Prostate gland (tissue), 2 donors: Measurements from ENCODE around the gene C6orf136.

ENCODE experiments used
- CTCF ChIP-seq, 4 experiments: fragments of 200-600 bp in 2 of 4; fragments of 450-650 bp in 2 of 4; sonication (generic) in 2 of 4; IDR thresholded peaks; 1 replicate in 3 of 4; 2 replicates in 1 of 4; pipeline ENCODE4 v1.5.1; 2016 to 2019; ENCODE audit warnings: antibody characterized with exemption in 4 of 4, mild to moderate bottlenecking in 2 of 4, moderate library complexity in 2 of 4
- POLR2A ChIP-seq: fragments of 450-650 bp; IDR thresholded peaks from one replicate; pipeline ENCODE4 v1.6.1; 2016; ENCODE audit warnings: antibody characterized with exemption, mild to moderate bottlenecking
- POLR2AphosphoS5 ChIP-seq: sonication (generic); formaldehyde crosslinking; IDR thresholded peaks from one replicate; pipeline ENCODE4 v1.6.1; 2017; ENCODE audit warnings: antibody characterized with exemption

- TF ChIP-seq CTCF (IDR thresholded peaks at IDR 0.05) (no peak), POLR2AphosphoS5 (no peak), POLR2A (no peak)
These were observed 35.1 kb upstream of the C6orf136 start for GRCh38 chr6:30611856-30612194.
